K562 (cell line): ENCODE data around the gene PRR30.

ENCODE experiments used
- GABPA ChIP-seq: fragments of 200-800 bp; sonication (Bioruptor generic); conservative IDR thresholded peaks from 2 replicates; pipeline ENCODE4 v1.6.1; 2016; ENCODE audit warnings: low read depth, missing genetic modification characterization, missing compliant biosample characterization
- LCOR ChIP-seq: sonication (generic); formaldehyde crosslinking; IDR thresholded peaks from 2 replicates; pipeline ENCODE4 v1.8.0; 2022; ENCODE audit warnings: mild to moderate bottlenecking, missing genetic modification reagents
- NFRKB ChIP-seq: fragments of 450-650 bp; IDR thresholded peaks from 2 replicates; pipeline ENCODE4 v1.6.1; 2016; ENCODE audit warnings: low read depth
- NFYB ChIP-seq: IDR thresholded peaks from 2 replicates; pipeline ENCODE4 v1.6.1; 2011; ENCODE audit warnings: mild to moderate bottlenecking, moderate library complexity; ENCODE audit not compliant: insufficient read length; ENCODE audit errors: extremely low read depth
- PHF21A ChIP-seq: fragments of 450-650 bp; IDR thresholded peaks from 2 replicates; pipeline ENCODE4 v1.6.1; 2017; ENCODE audit warnings: low read depth, borderline replicate concordance
- SNIP1 ChIP-seq: fragments of 450-650 bp; IDR thresholded peaks from 2 replicates; pipeline ENCODE4 v1.7.1; 2017; ENCODE audit warnings: low read depth, mild to moderate bottlenecking
- TAF1 ChIP-seq: IDR thresholded peaks from 2 replicates; pipeline ENCODE4 v1.6.1; 2011; ENCODE audit warnings: mild to moderate bottlenecking, low read length, moderate library complexity; ENCODE audit not compliant: insufficient read depth, control insufficient read depth, severe bottlenecking; ENCODE audit errors: extremely low read depth
- YY1 ChIP-seq, 3 experiments: IDR thresholded peaks; 2 replicates each; pipeline ENCODE4 v1.6.1; 2011; ENCODE audit warnings: low read length in 2 of 3, mild to moderate bottlenecking in 2 of 3, moderate library complexity in 2 of 3, borderline replicate concordance in 1 of 3, control low read depth in 1 of 3, low read depth in 1 of 3; ENCODE audit not compliant: insufficient read depth in 3 of 3, insufficient replicate concordance in 2 of 3, control insufficient read depth in 1 of 3, insufficient read length in 1 of 3; ENCODE audit errors: extremely low read depth in 1 of 3
- ZNF655 ChIP-seq: fragments of 250-450 bp; sonication (Bioruptor Pico); IDR thresholded peaks from 2 replicates; pipeline ENCODE4 v1.5.0; 2021

GRCh38 chr2:27154488-27154887, 15.3 kb upstream of the PRR30 start:
- TF ChIP-seq LCOR (CRISPR knock-in tag), result no peak
- TF ChIP-seq GABPA, result no peak
- no peak for TF ChIP-seq NFYB
- TF ChIP-seq PHF21A, result no peak
- TF ChIP-seq YY1 (IDR thresholded peaks at IDR 0.05; ENCODE audit: borderline replicate concordance in 1 of 3, control insufficient read depth in 1 of 3, extremely low read depth in 1 of 3, insufficient read depth in 3 of 3, insufficient read length in 1 of 3, insufficient replicate concordance in 2 of 3, low read depth in 1 of 3, low read length in 2 of 3), result no peak
- no peak for TF ChIP-seq NFRKB
- no peak for TF ChIP-seq ZNF655 (CRISPR knock-in tag)
- no peak for TF ChIP-seq TAF1
- no peak for TF ChIP-seq SNIP1
